ENCODE data around the gene KLHL29.

KLHL29 gene

GRCh38 chr2:23531280-23531679 lies 146.3 kb downstream of the KLHL29 start:
- no peak for DNase-seq (ENCODE audit: low spot score)

GRCh38 chr2:23531881-23532280 lies 146.9 kb downstream of the KLHL29 start:
- DNase-seq (ENCODE audit: low spot score): no peak

- DNase-seq (ENCODE audit: low spot score): no peak
Observed at GRCh38 chr2:23532391-23533337, 147.7 kb downstream of the KLHL29 start.

- DNase-seq (ENCODE audit: low spot score): no peak
Observed at GRCh38 chr2:23533338-23533695, 148.3 kb downstream of the KLHL29 start.

GRCh38 chr2:23534771-23535170 lies 149.8 kb downstream of the KLHL29 start:
- no peak for DNase-seq (ENCODE audit: low spot score)

- DNase-seq (ENCODE audit: low spot score): no peak
Observed at GRCh38 chr2:23536326-23536725, 151.3 kb downstream of the KLHL29 start.

GRCh38 chr2:23537991-23538390 lies 153.0 kb downstream of the KLHL29 start:
- DNase-seq (ENCODE audit: low spot score): no peak

GRCh38 chr2:23538566-23538965 lies 153.6 kb downstream of the KLHL29 start:
- no peak for DNase-seq (ENCODE audit: low spot score)

- DNase-seq (ENCODE audit: low spot score): no peak
Observed at GRCh38 chr2:23540804-23541360, 155.9 kb downstream of the KLHL29 start.

GRCh38 chr2:23541503-23542229 lies 156.7 kb downstream of the KLHL29 start:
- no peak for DNase-seq (ENCODE audit: low spot score)

- DNase-seq (ENCODE audit: low spot score): no peak
Observed at GRCh38 chr2:23542230-23542789, 157.3 kb downstream of the KLHL29 start.

GRCh38 chr2:23543302-23543701 lies 158.3 kb downstream of the KLHL29 start:
- DNase-seq (ENCODE audit: low spot score): no peak

- DNase-seq (ENCODE audit: low spot score): no peak
Observed at GRCh38 chr2:23543728-23544127, 158.7 kb downstream of the KLHL29 start.

- no peak for DNase-seq (ENCODE audit: low spot score)
Observed at GRCh38 chr2:23544589-23545295, 159.8 kb downstream of the KLHL29 start.

- DNase-seq (ENCODE audit: low spot score): no peak
Observed at GRCh38 chr2:23545396-23545795, 160.4 kb downstream of the KLHL29 start.

- no peak for DNase-seq (ENCODE audit: low spot score)
Observed at GRCh38 chr2:23545811-23546210, 160.8 kb downstream of the KLHL29 start.

GRCh38 chr2:23546913-23547312 lies 161.9 kb downstream of the KLHL29 start:
- no peak for DNase-seq (ENCODE audit: low spot score)

- DNase-seq (ENCODE audit: low spot score): no peak
Observed at GRCh38 chr2:23547725-23548124, 162.7 kb downstream of the KLHL29 start.

GRCh38 chr2:23548143-23548769 lies 163.3 kb downstream of the KLHL29 start:
- DNase-seq (ENCODE audit: low spot score): no peak

GRCh38 chr2:23549051-23549450 lies 164.1 kb downstream of the KLHL29 start:
- no peak for DNase-seq (ENCODE audit: low spot score)

- peak; percentile 66 for DNase-seq (ENCODE audit: low spot score)
Observed at GRCh38 chr2:23549821-23550530, 165.0 kb downstream of the KLHL29 start.
